ENCODE results near the gene EPHA4.

Gene EPHA4

DNA sequence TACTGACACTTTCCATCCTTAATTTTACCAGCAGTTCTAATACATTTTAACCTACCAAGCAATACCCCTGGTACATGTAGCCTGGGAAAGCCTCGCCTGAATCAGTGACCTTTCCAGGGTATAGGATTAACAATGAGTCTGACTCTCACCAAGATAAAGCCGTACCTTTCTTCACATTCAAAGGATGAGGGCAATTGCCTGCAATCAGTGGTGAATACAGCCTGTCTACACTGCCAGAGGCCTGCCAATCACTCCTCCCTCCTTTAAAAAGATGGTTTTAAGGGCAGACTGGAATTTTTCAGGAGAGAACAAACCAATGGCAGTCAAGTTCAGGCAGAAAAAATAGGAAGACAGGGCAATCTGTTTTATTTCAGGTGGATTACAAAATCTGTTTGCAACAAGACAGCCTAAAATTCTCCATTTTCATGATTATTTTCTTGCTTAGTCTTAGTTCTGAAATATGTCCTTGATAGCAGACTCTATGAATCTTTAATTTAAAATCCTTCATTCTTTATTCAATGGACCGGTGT, 4.8 kb downstream of the EPHA4 start:
- H3K27ac ChIP-seq (ENCODE audit: low read depth, low read length): no peak overlapping the region
- peaks cover 13 to 18% of the 10 kb centered on the region in 2 donors for H3K4me1 ChIP-seq (ENCODE audit: control insufficient read depth in 1 of 2, insufficient read depth in 2 of 2, low read length in 2 of 2)
- peaks cover 14 to 43% of the 10 kb centered on the region in 2 donors for H3K27me3 ChIP-seq (ENCODE audit: control insufficient read depth in 1 of 2, insufficient read depth in 2 of 2, low read length in 2 of 2)
- no peak overlapping the region for H3K9ac ChIP-seq (ENCODE audit: low read depth in 1 of 2, low read length in 2 of 2)
- H3K9me3 ChIP-seq (ENCODE audit: control insufficient read depth in 1 of 2, low read length in 2 of 2): no peaks in the 10 kb centered on the region
- no peak overlapping the region for H3K4me3 ChIP-seq (ENCODE audit: low read depth in 1 of 2, low read length in 2 of 2)
- no peaks in the 10 kb centered on the region for H3K36me3 ChIP-seq (ENCODE audit: control insufficient read depth in 1 of 2, insufficient read depth in 2 of 2, low read length in 2 of 2)

DNA sequence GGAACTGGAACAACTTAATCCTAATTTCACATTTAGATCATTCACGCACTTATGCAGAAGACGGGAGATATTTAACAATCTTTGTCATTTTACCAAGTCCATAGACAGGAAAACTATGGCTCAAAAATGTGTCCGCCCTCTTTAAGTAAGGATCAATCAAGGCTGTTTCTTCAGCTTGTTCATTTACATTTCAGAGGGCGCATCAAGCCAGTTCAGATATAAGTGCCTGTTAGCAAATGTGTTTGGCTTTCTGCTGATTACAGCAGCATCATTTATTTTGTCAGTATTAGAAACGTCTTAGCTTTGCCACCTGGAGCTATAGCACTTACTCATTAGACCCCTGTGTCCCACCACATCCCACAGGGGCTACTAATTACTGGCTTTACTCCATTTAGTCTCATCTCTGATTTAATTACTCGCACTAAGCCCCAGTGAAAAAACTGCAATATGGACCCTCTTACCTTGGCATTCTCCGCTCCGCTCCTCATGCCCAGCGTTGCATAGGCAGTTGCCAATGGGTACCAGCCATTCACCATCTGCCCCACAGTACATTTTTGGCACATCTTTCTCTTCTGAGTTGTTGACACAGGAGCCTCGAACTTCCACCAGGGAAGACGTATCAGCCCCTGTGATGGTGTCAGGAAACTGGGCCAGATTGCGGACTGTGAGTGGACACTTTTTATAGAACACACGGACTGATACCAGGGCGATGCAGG, 8.7 kb downstream of the EPHA4 start:
- Histone ChIP-seq H3K9ac (ENCODE audit: low read depth in 1 of 2, low read length in 2 of 2) (no peak overlapping the region), H3K9me3 (ENCODE audit: control insufficient read depth in 1 of 2, low read length in 2 of 2) (no peaks in the 10 kb centered on the region), H3K27ac (ENCODE audit: low read depth, low read length) (no peak overlapping the region), H3K4me1 (ENCODE audit: control insufficient read depth in 1 of 2, insufficient read depth in 2 of 2, low read length in 2 of 2) (no peaks in the 10 kb centered on the region), H3K27me3 (ENCODE audit: control insufficient read depth in 1 of 2, insufficient read depth in 2 of 2, low read length in 2 of 2) (peaks cover 0 to 18% of the 10 kb centered on the region in 2 donors), H3K4me3 (ENCODE audit: low read depth in 1 of 2, low read length in 2 of 2) (no peak overlapping the region), H3K36me3 (ENCODE audit: control insufficient read depth in 1 of 2, insufficient read depth in 2 of 2, low read length in 2 of 2) (no peaks in the 10 kb centered on the region)

DNA sequence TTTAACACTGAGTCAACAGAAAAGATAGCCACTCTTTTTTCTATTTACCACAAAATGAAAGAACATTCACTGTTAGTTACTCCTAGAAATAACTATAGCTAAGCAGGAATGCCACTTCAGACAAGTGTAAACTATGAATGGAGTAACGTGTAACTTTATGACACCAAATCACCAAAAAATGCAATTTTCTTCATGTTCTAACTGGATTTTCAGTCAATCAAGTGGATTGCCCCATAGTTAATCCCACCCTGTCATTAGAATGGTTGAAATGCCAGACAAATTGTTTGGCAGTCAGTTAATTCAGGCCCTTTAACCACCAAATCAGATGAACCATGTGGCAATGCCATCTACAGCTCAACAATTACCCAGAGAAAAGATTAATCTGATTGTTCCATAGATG, 9.9 kb downstream of the EPHA4 start:
- no peak overlapping the region for H3K9ac ChIP-seq (ENCODE audit: low read depth in 1 of 2, low read length in 2 of 2)
- H3K36me3 ChIP-seq (ENCODE audit: control insufficient read depth in 1 of 2, insufficient read depth in 2 of 2, low read length in 2 of 2): no peaks in the 10 kb centered on the region
- H3K9me3 ChIP-seq (ENCODE audit: control insufficient read depth in 1 of 2, low read length in 2 of 2): no peaks in the 10 kb centered on the region
- H3K4me1 ChIP-seq (ENCODE audit: control insufficient read depth in 1 of 2, insufficient read depth in 2 of 2, low read length in 2 of 2): no peaks in the 10 kb centered on the region
- H3K4me3 ChIP-seq (ENCODE audit: low read depth in 1 of 2, low read length in 2 of 2): no peak overlapping the region
- peaks cover 0 to 9% of the 10 kb centered on the region in 2 donors for H3K27me3 ChIP-seq (ENCODE audit: control insufficient read depth in 1 of 2, insufficient read depth in 2 of 2, low read length in 2 of 2)
- no peak overlapping the region for H3K27ac ChIP-seq (ENCODE audit: low read depth, low read length)

DNA sequence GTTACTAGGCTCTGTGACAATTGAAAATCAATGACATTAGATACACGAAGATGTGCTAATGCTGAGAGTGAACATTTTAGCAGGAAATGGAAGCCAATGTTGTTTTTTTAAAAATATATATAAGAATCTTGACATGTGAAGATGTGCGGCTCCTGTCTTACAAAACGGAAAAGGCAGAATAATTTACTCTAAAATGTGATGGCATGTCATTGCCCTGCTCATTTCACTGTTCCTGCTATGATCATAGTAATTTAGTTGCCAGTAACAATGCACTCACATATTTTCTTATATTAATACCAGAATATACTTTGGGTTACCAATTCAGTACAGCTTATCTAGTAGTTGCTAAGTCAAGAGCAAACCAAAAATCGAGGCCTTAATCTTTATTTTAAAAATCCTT, 10.3 kb downstream of the EPHA4 start:
- peaks cover 0 to 5% of the 10 kb centered on the region in 2 donors for H3K27me3 ChIP-seq (ENCODE audit: control insufficient read depth in 1 of 2, insufficient read depth in 2 of 2, low read length in 2 of 2)
- no peaks in the 10 kb centered on the region for H3K36me3 ChIP-seq (ENCODE audit: control insufficient read depth in 1 of 2, insufficient read depth in 2 of 2, low read length in 2 of 2)
- H3K4me1 ChIP-seq (ENCODE audit: control insufficient read depth in 1 of 2, insufficient read depth in 2 of 2, low read length in 2 of 2): no peaks in the 10 kb centered on the region
- no peak overlapping the region for H3K9ac ChIP-seq (ENCODE audit: low read depth in 1 of 2, low read length in 2 of 2)
- H3K4me3 ChIP-seq (ENCODE audit: low read depth in 1 of 2, low read length in 2 of 2): no peak overlapping the region
- H3K27ac ChIP-seq (ENCODE audit: low read depth, low read length): no peak overlapping the region
- H3K9me3 ChIP-seq (ENCODE audit: control insufficient read depth in 1 of 2, low read length in 2 of 2): no peaks in the 10 kb centered on the region

DNA sequence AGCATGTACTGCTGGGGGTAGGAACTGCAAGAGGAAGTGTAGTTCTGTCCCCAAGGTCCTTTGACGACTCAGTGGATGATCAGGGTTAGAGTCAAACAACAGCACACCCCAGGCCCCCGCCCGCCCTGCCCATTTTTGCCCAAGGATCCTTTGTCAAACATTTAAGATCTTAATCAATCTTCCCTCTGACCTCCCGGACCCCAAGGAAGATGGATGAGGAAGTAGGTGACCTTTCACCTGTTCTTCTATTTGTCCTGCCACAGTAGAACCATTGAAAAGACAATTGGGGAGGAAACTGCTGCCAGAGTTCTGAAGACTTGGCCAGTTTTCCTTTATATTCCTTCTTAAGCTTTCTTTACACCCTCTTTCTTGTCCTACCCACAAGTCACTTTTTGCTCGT, 12.1 kb downstream of the EPHA4 start:
- no peaks in the 10 kb centered on the region for H3K4me1 ChIP-seq (ENCODE audit: control insufficient read depth in 1 of 2, insufficient read depth in 2 of 2, low read length in 2 of 2)
- H3K9me3 ChIP-seq (ENCODE audit: control insufficient read depth in 1 of 2, low read length in 2 of 2): no peaks in the 10 kb centered on the region
- H3K36me3 ChIP-seq (ENCODE audit: control insufficient read depth in 1 of 2, insufficient read depth in 2 of 2, low read length in 2 of 2): no peaks in the 10 kb centered on the region
- no peaks in the 10 kb centered on the region for H3K27me3 ChIP-seq (ENCODE audit: control insufficient read depth in 1 of 2, insufficient read depth in 2 of 2, low read length in 2 of 2)
- no peak overlapping the region for H3K9ac ChIP-seq (ENCODE audit: low read depth in 1 of 2, low read length in 2 of 2)
- H3K4me3 ChIP-seq (ENCODE audit: low read depth in 1 of 2, low read length in 2 of 2): no peak overlapping the region
- no peak overlapping the region for H3K27ac ChIP-seq (ENCODE audit: low read depth, low read length)

DNA sequence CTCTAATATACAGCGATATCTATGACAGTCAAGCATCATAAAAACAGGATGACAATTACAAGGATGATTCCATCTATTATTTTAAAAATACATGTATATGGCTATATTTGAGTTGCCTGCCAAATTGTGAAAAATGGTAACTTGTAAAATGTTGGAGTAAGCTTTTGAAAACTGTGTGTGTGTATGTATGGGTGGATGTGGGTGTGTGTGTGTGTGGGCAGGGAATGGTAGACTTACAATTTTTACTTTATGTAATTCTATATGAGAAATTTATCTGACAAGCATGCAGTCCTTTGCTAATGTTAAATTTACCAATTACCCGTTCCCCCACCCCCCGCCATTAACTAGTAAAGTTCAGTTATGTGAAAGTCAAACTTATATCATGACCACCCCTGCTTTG, 14.0 kb downstream of the EPHA4 start:
- Histone ChIP-seq H3K27ac (ENCODE audit: low read depth, low read length) (no peak overlapping the region), H3K27me3 (ENCODE audit: control insufficient read depth in 1 of 2, insufficient read depth in 2 of 2, low read length in 2 of 2) (no peaks in the 10 kb centered on the region), H3K4me1 (ENCODE audit: control insufficient read depth in 1 of 2, insufficient read depth in 2 of 2, low read length in 2 of 2) (no peaks in the 10 kb centered on the region), H3K9ac (ENCODE audit: low read depth in 1 of 2, low read length in 2 of 2) (no peak overlapping the region), H3K4me3 (ENCODE audit: low read depth in 1 of 2, low read length in 2 of 2) (no peak overlapping the region), H3K9me3 (ENCODE audit: control insufficient read depth in 1 of 2, low read length in 2 of 2) (no peaks in the 10 kb centered on the region), H3K36me3 (ENCODE audit: control insufficient read depth in 1 of 2, insufficient read depth in 2 of 2, low read length in 2 of 2) (no peaks in the 10 kb centered on the region)

DNA sequence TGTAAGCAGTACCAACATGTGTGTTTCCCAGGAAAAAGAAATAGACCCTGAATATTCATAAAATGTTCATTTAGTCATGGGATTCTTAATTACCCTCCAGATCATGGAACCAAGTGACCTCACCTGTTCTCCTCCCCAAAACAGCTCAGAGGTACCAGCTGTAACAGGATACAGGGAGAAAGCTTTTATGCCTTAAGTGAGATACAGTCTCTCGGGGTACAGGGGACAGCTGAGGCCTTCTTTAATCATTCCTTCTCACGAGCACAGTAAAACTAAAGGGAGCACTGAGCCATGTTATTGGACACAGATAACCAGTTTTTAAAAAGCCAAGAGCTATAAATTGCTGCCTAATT, 16.6 kb downstream of the EPHA4 start:
- H3K4me1 ChIP-seq (ENCODE audit: control insufficient read depth in 1 of 2, insufficient read depth in 2 of 2, low read length in 2 of 2): no peaks in the 10 kb centered on the region
- H3K27me3 ChIP-seq (ENCODE audit: control insufficient read depth in 1 of 2, insufficient read depth in 2 of 2, low read length in 2 of 2): no peaks in the 10 kb centered on the region
- no peak overlapping the region for H3K4me3 ChIP-seq (ENCODE audit: low read depth in 1 of 2, low read length in 2 of 2)
- H3K36me3 ChIP-seq (ENCODE audit: control insufficient read depth in 1 of 2, insufficient read depth in 2 of 2, low read length in 2 of 2): no peaks in the 10 kb centered on the region
- H3K27ac ChIP-seq (ENCODE audit: low read depth, low read length): no peak overlapping the region
- no peaks in the 10 kb centered on the region for H3K9me3 ChIP-seq (ENCODE audit: control insufficient read depth in 1 of 2, low read length in 2 of 2)
- H3K9ac ChIP-seq (ENCODE audit: low read depth in 1 of 2, low read length in 2 of 2): no peak overlapping the region

DNA sequence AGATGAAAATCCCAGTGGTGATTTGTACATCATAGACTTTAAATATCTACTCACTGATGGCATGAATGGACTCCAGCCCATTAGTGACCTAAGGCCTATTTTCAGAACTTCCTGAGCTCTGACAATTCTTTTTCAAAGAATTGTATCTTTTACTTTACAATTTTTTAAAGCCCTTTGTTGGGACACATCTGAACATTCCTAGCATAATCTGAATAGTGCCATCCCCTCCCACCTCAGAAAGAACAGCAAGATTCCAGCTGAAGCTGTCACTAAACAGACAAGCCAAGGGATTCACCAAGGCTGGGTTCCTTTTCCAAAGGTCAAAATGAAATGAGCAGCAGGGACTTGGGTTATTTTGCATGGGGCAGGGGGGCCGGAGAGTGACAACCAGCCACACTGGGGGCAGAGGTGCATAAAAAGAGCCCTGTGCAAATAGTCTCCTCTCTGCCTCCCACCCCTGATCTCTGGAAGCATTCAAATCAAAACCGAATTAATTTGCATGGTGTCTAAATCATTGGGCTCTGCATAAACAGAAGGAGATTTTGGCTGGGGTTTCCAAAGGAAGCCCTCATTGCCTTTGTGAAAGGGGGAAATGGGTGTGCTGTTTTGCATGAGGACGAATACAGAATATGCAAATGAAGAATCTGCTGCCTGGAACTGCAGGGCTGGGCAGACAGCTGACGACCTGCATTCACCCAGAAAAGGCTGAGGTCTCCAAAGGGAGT, 17.2 kb downstream of the EPHA4 start:
- no peak overlapping the region for H3K4me3 ChIP-seq (ENCODE audit: low read depth in 1 of 2, low read length in 2 of 2)
- no peaks in the 10 kb centered on the region for H3K4me1 ChIP-seq (ENCODE audit: control insufficient read depth in 1 of 2, insufficient read depth in 2 of 2, low read length in 2 of 2)
- no peaks in the 10 kb centered on the region for H3K36me3 ChIP-seq (ENCODE audit: control insufficient read depth in 1 of 2, insufficient read depth in 2 of 2, low read length in 2 of 2)
- H3K9me3 ChIP-seq (ENCODE audit: control insufficient read depth in 1 of 2, low read length in 2 of 2): no peaks in the 10 kb centered on the region
- H3K27ac ChIP-seq (ENCODE audit: low read depth, low read length): no peak overlapping the region
- no peak overlapping the region for H3K9ac ChIP-seq (ENCODE audit: low read depth in 1 of 2, low read length in 2 of 2)
- H3K27me3 ChIP-seq (ENCODE audit: control insufficient read depth in 1 of 2, insufficient read depth in 2 of 2, low read length in 2 of 2): no peaks in the 10 kb centered on the region

DNA sequence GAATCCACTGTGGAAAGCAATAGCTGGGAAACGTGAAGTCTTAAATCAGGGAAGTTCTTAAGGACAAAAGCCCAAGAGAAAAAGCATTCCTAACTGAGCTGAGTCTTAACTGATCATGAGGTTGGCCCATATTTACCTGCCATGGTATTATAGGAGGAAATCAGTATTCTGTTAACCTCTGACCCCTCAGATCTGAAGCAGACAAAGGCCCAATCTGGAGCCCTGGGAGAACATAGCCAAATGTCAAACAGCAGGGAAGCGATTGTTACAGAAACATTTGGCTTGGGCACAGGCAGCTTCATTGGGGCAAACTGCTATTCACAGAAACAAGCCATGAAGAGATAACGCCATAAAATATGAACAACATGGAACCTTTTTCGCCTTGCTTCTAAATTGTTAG, 18.8 kb downstream of the EPHA4 start:
- H3K27me3 ChIP-seq (ENCODE audit: control insufficient read depth in 1 of 2, insufficient read depth in 2 of 2, low read length in 2 of 2): no peaks in the 10 kb centered on the region
- H3K4me3 ChIP-seq (ENCODE audit: low read depth in 1 of 2, low read length in 2 of 2): no peak overlapping the region
- H3K27ac ChIP-seq (ENCODE audit: low read depth, low read length): no peak overlapping the region
- no peaks in the 10 kb centered on the region for H3K9me3 ChIP-seq (ENCODE audit: control insufficient read depth in 1 of 2, low read length in 2 of 2)
- H3K36me3 ChIP-seq (ENCODE audit: control insufficient read depth in 1 of 2, insufficient read depth in 2 of 2, low read length in 2 of 2): no peaks in the 10 kb centered on the region
- H3K9ac ChIP-seq (ENCODE audit: low read depth in 1 of 2, low read length in 2 of 2): no peak overlapping the region
- no peaks in the 10 kb centered on the region for H3K4me1 ChIP-seq (ENCODE audit: control insufficient read depth in 1 of 2, insufficient read depth in 2 of 2, low read length in 2 of 2)

DNA sequence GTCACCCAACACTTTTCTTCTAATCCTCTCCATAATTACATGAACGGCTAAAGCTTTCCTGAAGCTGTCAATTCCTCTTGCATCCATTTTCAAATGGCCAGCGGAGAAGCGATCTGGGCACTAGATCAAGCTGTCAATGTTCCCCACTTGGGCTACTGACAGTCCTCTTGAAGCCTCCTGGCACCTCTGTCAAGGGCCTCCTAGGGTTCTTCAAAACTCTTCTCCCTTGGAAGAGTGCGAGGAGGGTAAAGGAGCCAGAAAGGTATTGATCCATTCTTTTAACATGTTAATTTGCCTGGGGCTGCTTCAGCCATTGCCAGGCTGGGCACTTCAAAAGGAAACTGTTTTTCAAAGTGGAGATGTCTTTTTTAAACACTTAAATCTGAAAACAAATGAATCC, 19.8 kb downstream of the EPHA4 start:
- Histone ChIP-seq H3K36me3 (ENCODE audit: control insufficient read depth in 1 of 2, insufficient read depth in 2 of 2, low read length in 2 of 2) (no peaks in the 10 kb centered on the region), H3K9me3 (ENCODE audit: control insufficient read depth in 1 of 2, low read length in 2 of 2) (no peaks in the 10 kb centered on the region), H3K27ac (ENCODE audit: low read depth, low read length) (no peak overlapping the region), H3K27me3 (ENCODE audit: control insufficient read depth in 1 of 2, insufficient read depth in 2 of 2, low read length in 2 of 2) (no peaks in the 10 kb centered on the region), H3K9ac (ENCODE audit: low read depth in 1 of 2, low read length in 2 of 2) (no peak overlapping the region), H3K4me1 (ENCODE audit: control insufficient read depth in 1 of 2, insufficient read depth in 2 of 2, low read length in 2 of 2) (no peaks in the 10 kb centered on the region), H3K4me3 (ENCODE audit: low read depth in 1 of 2, low read length in 2 of 2) (no peak overlapping the region)
